ENCODE measurements around the gene NSMCE1.

The NSMCE1 gene

DNA sequence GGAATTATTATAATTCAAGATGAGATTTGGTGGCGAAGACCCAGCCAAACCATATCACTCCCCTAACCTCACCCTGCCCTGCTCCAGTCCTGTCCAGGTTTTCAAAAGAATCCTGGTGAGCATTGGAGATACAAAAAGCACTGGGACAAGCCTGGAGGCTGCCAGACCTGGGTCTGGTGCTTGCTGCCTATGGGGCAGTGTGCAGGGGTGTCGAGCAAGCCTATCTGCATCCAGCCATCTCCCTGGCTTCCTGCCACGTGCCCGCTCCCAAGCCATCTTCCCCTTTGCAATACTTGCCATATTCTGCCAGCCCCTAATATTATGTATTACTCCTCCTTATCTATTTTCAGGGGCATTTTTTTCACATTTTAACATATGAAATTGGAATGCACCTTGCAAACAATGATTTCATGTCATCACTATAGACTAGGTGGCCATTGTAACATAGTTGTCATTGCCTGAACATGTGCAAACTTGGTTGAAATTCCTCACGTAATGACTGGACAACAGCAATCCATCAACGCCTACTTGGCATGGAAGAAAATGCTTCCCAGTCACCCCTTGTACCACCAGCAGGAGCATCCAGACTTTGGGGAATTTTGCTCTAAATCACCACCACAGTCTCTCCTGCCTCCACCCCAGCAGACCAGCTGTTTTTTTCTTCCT is 73.4 kb downstream of the NSMCE1 start:
- no peak overlapping the region for H3K4me3 ChIP-seq (ENCODE audit: low read depth, low read length)
- TF ChIP-seq, protein P1, sequence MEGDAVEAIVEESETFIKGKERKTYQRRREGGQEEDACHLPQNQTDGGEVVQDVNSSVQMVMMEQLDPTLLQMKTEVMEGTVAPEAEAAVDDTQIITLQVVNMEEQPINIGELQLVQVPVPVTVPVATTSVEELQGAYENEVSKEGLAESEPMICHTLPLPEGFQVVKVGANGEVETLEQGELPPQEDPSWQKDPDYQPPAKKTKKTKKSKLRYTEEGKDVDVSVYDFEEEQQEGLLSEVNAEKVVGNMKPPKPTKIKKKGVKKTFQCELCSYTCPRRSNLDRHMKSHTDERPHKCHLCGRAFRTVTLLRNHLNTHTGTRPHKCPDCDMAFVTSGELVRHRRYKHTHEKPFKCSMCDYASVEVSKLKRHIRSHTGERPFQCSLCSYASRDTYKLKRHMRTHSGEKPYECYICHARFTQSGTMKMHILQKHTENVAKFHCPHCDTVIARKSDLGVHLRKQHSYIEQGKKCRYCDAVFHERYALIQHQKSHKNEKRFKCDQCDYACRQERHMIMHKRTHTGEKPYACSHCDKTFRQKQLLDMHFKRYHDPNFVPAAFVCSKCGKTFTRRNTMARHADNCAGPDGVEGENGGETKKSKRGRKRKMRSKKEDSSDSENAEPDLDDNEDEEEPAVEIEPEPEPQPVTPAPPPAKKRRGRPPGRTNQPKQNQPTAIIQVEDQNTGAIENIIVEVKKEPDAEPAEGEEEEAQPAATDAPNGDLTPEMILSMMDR (IDR thresholded peaks at IDR 0.05; ENCODE audit: low read depth, low read length), result no peak

DNA sequence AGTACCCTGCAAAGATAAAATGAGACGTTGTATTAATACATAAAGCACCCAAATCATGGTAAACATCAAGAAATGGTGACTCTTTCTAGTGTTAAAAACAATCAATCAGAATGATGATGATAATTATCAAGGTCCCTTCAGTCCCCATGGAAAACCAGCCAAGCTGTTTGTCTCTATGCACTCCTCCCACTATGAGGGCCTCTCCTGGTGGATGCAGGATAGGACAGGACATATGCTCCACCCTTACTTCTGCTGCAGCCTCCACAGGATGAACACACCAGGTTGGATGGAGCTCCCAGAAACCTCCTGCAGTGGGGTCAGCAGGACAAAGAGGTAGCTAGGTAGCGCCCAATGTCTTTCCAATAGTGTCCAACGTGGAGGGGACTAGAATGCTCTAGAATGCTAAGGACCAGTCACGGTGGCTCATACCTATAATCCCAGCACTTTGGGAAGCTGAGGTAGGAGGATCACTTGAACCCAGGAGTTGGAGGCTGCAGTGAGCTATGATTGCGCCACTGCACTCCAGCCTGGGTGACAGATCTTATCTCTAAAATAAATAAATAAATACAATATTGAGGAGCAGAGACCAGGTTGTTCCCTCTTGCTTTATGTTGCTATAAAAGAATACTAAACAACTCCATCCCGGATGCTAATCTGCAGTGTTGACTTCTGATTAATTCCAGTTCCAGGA is 75.1 kb downstream of the NSMCE1 start:
- no peak overlapping the region for H3K4me3 ChIP-seq (ENCODE audit: low read depth, low read length)

GRCh38 chr16:27191352-27191924 is 77.1 kb downstream of the NSMCE1 start:
- no peak overlapping the region for H3K4me3 ChIP-seq (ENCODE audit: low read depth, low read length)
- TF ChIP-seq, protein P1 (IDR thresholded peaks at IDR 0.05; ENCODE audit: low read depth, low read length), result no peak

More for the DNA sequence above, 75.1 kb downstream of the NSMCE1 start:
- TF ChIP-seq, protein P1 (IDR thresholded peaks at IDR 0.05; ENCODE audit: low read depth, low read length), result no peak

GRCh38 chr16:27190316-27190871 is 78.2 kb downstream of the NSMCE1 start:
- no peak overlapping the region for H3K4me3 ChIP-seq (ENCODE audit: low read depth, low read length)
- TF ChIP-seq, protein P1 (IDR thresholded peaks at IDR 0.05; ENCODE audit: low read depth, low read length), result no peak

GRCh38 chr16:27189335-27189972 is 79.1 kb downstream of the NSMCE1 start:
- no peak overlapping the region for H3K4me3 ChIP-seq (ENCODE audit: low read depth, low read length)
- TF ChIP-seq, protein P1 (IDR thresholded peaks at IDR 0.05; ENCODE audit: low read depth, low read length), result no peak

GRCh38 chr16:27188633-27189032 is 79.9 kb downstream of the NSMCE1 start:
- TF ChIP-seq, protein P1 (IDR thresholded peaks at IDR 0.05; ENCODE audit: low read depth, low read length), result no peak
- no peak overlapping the region for H3K4me3 ChIP-seq (ENCODE audit: low read depth, low read length)

Data from WI38 (cell line).